ENCODE results near the gene CEMP1. TPM values are rescaled to one million over a fixed set of nuclear protein-coding genes. Genes with fewer than 3 reads are reported as not detected.

CEMP1 gene
- total RNA-seq, 2 experiments from 2014 or later: 0.80 to 1.1 TPM

GRCh38 chr16:2487517-2487842 lies 43.7 kb downstream of the CEMP1 start:
- Mint-ChIP-seq H3K27me3 (no peaks in the 10 kb centered on the region), H3K9me3 (no peaks in the 10 kb centered on the region), H3K4me1 (peaks cover 15% of the 10 kb centered on the region), H3K36me3 (peaks cover 3% of the 10 kb centered on the region), H3K27ac (peak overlapping the region; percentile 73), H3K4me3 (peak overlapping the region; percentile 64)
- ATAC-seq (ENCODE audit: low read depth): no peak
- no peak for DNase-seq
- POLR2A ChIA-PET: interaction anchor here (0.6 to 1.5 kb wide), 2 partner anchors 238 to 332 kb away, joined by 3 to 4 read pairs; partner anchors contain the start of gene TRAF7

- peak; percentile 67 for DNase-seq
- Mint-ChIP-seq H3K4me3 (peak overlapping the region; percentile 64), H3K36me3 (peaks cover 3% of the 10 kb centered on the region), H3K27ac (peak overlapping the region; percentile 73), H3K9me3 (no peaks in the 10 kb centered on the region), H3K27me3 (no peaks in the 10 kb centered on the region), H3K4me1 (peaks cover 15% of the 10 kb centered on the region)
- ATAC-seq (ENCODE audit: low read depth): peak; percentile 93
- POLR2A ChIA-PET: interaction anchor here (1.5 to 3.6 kb wide), 2 partner anchors 12 to 332 kb away, joined by 3 to 11 read pairs; partner anchors contain the start of genes TBC1D24 and TRAF7
Measured at GRCh38 chr16:2486645-2487516, 44.3 kb downstream of the CEMP1 start.

DNA sequence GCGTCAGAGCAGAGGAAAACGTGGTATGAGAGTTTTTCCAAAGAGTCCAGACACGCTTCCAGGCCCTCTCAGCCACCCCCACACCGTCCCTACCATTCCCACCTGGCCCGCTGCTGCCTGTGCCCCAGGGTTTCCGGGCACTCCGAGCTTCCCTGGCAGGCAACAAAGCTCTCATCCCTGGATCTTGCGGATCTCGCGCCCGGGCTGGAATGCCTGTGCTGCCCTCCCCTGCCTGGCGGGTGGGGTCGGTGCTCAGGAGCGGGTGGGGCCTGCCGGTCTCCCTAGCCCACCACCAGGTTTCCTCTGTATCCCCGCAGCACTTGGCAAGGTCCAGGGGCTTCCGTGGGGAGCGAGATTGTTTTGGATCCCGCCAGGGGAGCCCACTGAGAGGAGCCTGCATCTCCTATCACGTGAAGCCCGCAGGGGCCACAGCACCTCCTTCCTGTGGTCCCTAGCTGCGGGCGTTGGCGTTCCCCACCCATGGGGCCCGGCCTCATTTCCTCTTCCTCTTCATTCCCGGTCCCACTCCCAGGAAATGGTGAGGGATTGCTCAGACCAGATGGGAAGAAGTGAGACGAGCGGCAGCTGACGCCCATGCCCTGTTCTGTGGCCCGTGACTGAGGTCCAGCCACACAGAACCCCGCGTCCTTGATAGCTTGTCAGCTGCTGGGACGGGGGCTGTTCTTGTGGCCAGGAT lies 45.2 kb downstream of the CEMP1 start:
- ATAC-seq (ENCODE audit: low read depth) (no peak), DNase-seq (no peak)
- H3K9me3 Mint-ChIP-seq: no peaks in the 10 kb centered on the region
- H3K4me1 Mint-ChIP-seq: peaks cover 15% of the 10 kb centered on the region
- POLR2A ChIA-PET: interaction anchor here (1.5 to 3.6 kb wide), 2 partner anchors 11 to 331 kb away, joined by 3 to 11 read pairs; partner anchors contain the start of genes TBC1D24 and TRAF7
- H3K4me3 Mint-ChIP-seq: no peak overlapping the region
- no peak overlapping the region for H3K27ac Mint-ChIP-seq
- peaks cover 3% of the 10 kb centered on the region for H3K36me3 Mint-ChIP-seq
- no peaks in the 10 kb centered on the region for H3K27me3 Mint-ChIP-seq

GRCh38 chr16:2484898-2485508 lies 46.2 kb downstream of the CEMP1 start:
- DNase-seq: no peak
- Mint-ChIP-seq H3K27ac (peak overlapping the region; percentile 4), H3K9me3 (no peaks in the 10 kb centered on the region), H3K4me1 (peaks cover 16% of the 10 kb centered on the region), H3K27me3 (no peaks in the 10 kb centered on the region), H3K36me3 (peaks cover 3% of the 10 kb centered on the region), H3K4me3 (no peak overlapping the region)
- no peak for ATAC-seq (ENCODE audit: low read depth)
- POLR2A ChIA-PET: interaction anchor here (3.6 kb wide), 1 partner anchor 10 kb away, joined by 11 read pairs; the partner anchor contains the start of gene TBC1D24

DNA sequence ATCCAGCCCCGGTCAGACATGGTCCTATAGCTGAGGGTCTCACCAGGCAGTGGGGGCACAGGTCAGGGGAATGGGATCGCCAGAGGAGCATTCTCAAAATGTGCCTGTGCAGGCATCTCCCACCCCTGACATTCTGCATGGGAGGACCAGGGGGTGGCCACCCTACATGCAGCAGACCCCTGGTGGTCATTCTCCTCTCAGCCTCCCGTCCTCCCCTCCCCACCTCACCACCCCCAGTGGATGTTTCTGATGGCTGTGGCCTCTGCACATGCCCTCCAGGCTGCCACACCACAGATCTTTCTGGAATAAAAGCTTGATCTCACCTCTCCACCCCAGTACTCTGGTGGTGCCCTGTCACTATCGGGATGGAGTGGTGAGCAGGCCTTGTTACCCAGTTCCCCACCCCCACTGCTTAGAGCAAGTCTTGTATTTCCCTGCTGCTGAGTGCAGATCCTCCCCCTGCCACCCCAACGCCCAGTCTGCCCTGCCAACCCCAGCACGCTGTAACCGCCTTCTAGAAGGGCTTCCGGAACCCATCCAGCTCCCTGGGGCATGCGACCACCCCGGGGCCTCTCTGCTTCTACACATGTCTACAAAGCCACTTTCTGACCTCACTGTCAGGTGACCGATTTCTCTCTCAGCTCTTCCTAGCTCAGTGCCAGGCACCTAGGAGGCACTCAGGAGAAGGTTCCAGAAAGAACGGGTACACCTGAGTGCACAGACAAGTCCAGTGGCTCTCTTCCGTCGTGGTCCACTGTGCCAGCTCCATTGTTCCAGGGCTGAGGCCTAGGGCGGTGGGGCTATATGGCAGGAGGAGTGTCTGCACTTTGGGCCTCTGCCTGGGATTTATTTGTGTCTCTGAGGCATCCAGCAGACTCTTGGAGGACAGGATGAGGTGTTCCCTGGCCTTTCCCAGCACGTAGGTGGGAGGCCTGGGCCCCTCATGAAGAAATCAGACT lies 47.0 kb downstream of the CEMP1 start:
- no peak for ATAC-seq (ENCODE audit: low read depth)
- no peaks in the 10 kb centered on the region for H3K27me3 Mint-ChIP-seq
- H3K4me3 Mint-ChIP-seq: no peak overlapping the region
- no peaks in the 10 kb centered on the region for H3K9me3 Mint-ChIP-seq
- POLR2A ChIA-PET: interaction anchor here (0.5 to 3.6 kb wide), 2 partner anchors 9 to 49 kb away, joined by 4 to 11 read pairs; partner anchors contain the start of gene TBC1D24
- no peak overlapping the region for H3K27ac Mint-ChIP-seq
- H3K4me1 Mint-ChIP-seq: peaks cover 16% of the 10 kb centered on the region
- peaks cover 3% of the 10 kb centered on the region for H3K36me3 Mint-ChIP-seq
- no peak for DNase-seq

DNA sequence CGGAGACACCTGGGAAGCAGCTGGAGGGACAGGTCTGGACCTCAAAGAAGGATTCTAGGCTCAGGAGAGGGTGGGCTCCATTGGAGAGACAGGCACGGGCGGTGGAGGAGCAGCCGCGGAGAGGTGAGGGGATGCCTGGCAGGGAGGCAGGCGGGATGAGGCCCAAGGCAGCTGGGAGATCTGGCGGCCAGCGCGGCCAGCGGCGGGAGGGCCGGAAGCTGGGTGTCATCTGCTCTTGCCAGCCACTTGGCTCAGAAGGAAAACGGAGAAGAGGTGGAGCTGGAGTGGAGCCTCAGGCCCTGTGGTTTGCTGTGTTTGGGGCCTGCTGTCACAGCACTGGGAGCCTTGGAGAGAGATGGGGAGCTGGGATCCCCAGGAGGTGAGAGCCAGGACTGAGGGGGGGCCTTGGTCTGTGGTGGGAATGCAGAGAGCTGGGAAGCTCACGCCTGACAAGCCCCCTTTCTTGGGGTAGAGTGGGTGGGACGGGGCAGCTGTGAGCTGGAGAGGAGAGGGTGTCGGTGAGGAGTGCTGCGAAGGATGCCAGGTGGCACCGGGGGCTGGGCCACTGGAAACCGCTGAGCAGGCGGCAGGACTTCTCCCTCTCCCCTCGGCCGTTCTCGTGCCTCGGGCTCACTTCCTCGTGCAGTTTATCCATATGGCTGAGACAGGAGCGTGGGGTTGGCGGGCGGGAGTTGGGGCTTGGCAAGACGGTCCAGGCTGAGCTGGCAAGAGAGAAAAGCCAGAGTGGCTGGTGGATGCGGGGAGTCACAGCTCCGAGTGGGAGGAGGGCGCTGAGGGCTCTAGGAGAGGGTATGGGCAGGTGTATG lies 48.3 kb downstream of the CEMP1 start:
- peaks cover 3% of the 10 kb centered on the region for H3K36me3 Mint-ChIP-seq
- POLR2A ChIA-PET: interaction anchor here (3.6 kb wide), 1 partner anchor 8 kb away, joined by 11 read pairs; the partner anchor contains the start of gene TBC1D24
- no peaks in the 10 kb centered on the region for H3K27me3 Mint-ChIP-seq
- ATAC-seq (ENCODE audit: low read depth) (no peak), DNase-seq (no peak)
- peaks cover 16% of the 10 kb centered on the region for H3K4me1 Mint-ChIP-seq
- no peaks in the 10 kb centered on the region for H3K9me3 Mint-ChIP-seq
- no peak overlapping the region for H3K4me3 Mint-ChIP-seq
- H3K27ac Mint-ChIP-seq: no peak overlapping the region

GRCh38 chr16:2482249-2482648 lies 49.0 kb downstream of the CEMP1 start:
- peaks cover under 1% of the 10 kb centered on the region for H3K36me3 Mint-ChIP-seq

DNA sequence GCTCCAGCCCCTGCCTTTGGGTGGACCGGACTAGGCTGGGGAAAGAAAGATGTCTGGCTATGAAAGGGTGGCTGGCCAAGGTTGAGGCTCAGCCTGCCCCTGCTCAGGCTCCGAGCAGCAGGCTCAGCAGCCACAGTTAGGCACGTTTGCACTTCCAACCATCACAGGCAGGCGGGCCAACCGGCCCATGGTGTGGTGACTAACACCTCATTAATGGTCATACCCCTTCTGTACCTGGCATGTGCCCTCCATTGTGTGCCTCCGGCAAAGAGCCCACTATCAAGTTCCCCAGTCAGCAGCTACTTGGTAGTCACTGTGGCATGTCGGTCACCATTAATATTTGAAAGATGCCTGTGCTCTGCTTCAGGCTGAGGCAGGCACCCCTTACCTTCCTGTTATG lies 49.5 kb downstream of the CEMP1 start:
- ATAC-seq (ENCODE audit: low read depth) (no peak), DNase-seq (no peak)
- Mint-ChIP-seq H3K9me3 (no peaks in the 10 kb centered on the region), H3K36me3 (no peaks in the 10 kb centered on the region), H3K27me3 (no peaks in the 10 kb centered on the region), H3K4me1 (peaks cover 9% of the 10 kb centered on the region), H3K4me3 (no peak overlapping the region), H3K27ac (no peak overlapping the region)
- POLR2A ChIA-PET: no interaction called here

More at GRCh38 chr16:2482249-2482648, 49.0 kb downstream of the CEMP1 start:
- no peaks in the 10 kb centered on the region for H3K9me3 Mint-ChIP-seq
- DNase-seq (no peak), ATAC-seq (ENCODE audit: low read depth) (no peak)
- H3K27me3 Mint-ChIP-seq: no peaks in the 10 kb centered on the region
- POLR2A ChIA-PET: no interaction called here
- H3K27ac Mint-ChIP-seq: no peak overlapping the region
- no peak overlapping the region for H3K4me3 Mint-ChIP-seq
- peaks cover 12% of the 10 kb centered on the region for H3K4me1 Mint-ChIP-seq

GRCh38 chr16:2480948-2481347 lies 50.3 kb downstream of the CEMP1 start:
- H3K36me3 Mint-ChIP-seq: no peaks in the 10 kb centered on the region
- no peaks in the 10 kb centered on the region for H3K27me3 Mint-ChIP-seq
- POLR2A ChIA-PET: no interaction called here
- H3K4me1 Mint-ChIP-seq: peaks cover 7% of the 10 kb centered on the region
- ATAC-seq (ENCODE audit: low read depth) (no peak), DNase-seq (no peak)
- H3K4me3 Mint-ChIP-seq: no peak overlapping the region
- H3K9me3 Mint-ChIP-seq: no peaks in the 10 kb centered on the region
- H3K27ac Mint-ChIP-seq: no peak overlapping the region

Measured in activated naive CD8-positive, alpha-beta T cell treated with anti-CD3 and anti-CD28 coated beads, Interleukin-2, amount 10 ng/mL, durations not matched to agents 7 days and 5 days (primary cell).